Measurements from ENCODE around the gene SPATS2. TPM values are rescaled to one million over a fixed set of nuclear protein-coding genes. Genes with fewer than 3 reads are reported as not detected.

Gene SPATS2
- total RNA-seq, 1 experiment from 2014 or later, result 74.2 TPM

DNA sequence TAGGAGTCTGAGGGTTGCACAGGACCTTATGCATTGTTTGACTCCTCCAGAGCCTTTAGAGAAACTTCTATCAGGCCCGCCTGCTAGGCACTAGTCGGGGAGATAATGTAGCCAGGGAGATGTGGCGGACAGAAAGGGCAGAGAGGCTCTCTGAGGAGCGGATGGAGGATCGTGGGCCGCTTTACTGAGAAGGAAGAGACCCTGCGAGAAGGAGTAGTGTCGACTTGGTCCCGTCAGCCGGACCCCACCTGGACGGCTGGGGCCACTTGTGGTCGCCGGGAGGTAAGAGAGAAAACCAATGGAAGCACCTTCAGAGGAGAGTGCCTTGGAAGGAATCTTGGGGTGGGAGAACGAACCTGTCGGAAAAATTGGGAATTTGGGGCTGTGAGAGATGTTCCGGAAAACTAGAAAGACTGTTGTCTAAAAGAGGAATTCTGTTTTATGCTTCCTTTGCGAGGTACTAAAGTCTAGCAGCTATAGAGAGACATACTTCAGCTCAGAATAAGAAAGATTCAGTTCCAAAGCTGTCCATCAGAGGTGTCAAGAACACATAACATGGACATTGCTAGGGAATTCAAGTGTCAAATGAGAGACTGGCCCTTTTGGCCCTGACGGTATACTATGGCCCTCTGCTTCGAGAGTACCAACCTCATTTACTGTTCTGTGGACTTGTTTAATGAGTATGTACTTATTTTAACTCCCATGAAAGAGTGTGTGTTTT is 201.3 kb downstream of the SPATS2 start:
- Histone ChIP-seq H3K9me3 (ENCODE audit: control insufficient read depth in 1 of 2, insufficient read depth in 1 of 2, low read depth in 1 of 2, low read length in 2 of 2) (no peaks in the 10 kb centered on the region), H3K4me2 (ENCODE audit: low read length) (peak overlapping the region; percentile 81), H4K20me1 (ENCODE audit: insufficient read depth) (no peaks in the 10 kb centered on the region), H3K79me2 (ENCODE audit: insufficient read depth, low read length) (peaks cover 67% of the 10 kb centered on the region), H3K9ac (ENCODE audit: low read length) (peak overlapping the region; percentile 95), H3K27ac (ENCODE audit: low read depth, low read length) (peak overlapping the region; percentile 67), H3K4me3 (replicated peaks in 1 of 2; ENCODE audit: low read depth in 1 of 2, low read length in 2 of 2) (peak overlapping the region; percentile 98 to 100), H2AFZ (ENCODE audit: low read depth, low read length, poor library complexity, severe bottlenecking) (peak overlapping the region; percentile 13), H3K27me3 (ENCODE audit: insufficient read depth, low read length) (no peaks in the 10 kb centered on the region), H3K9me2 (ENCODE audit: insufficient read depth) (no peaks in the 10 kb centered on the region), H3K4me1 (ENCODE audit: control insufficient read depth in 1 of 2, insufficient read depth in 2 of 2, low read length in 2 of 2) (peaks cover 8 to 15% of the 10 kb centered on the region in 2 experiments; a peak in 3 of 4 replicates), H3K36me3 (ENCODE audit: control insufficient read depth in 1 of 2, insufficient read depth in 2 of 2, low read length in 2 of 2) (peaks cover 4 to 20% of the 10 kb centered on the region in 2 experiments; a peak in 3 of 4 replicates)
- RAD21 ChIA-PET (ENCODE audit: low non-redundant PET in 1 of 2, low total read pairs in 2 of 2, uncharacterized antibody in 2 of 2, unreplicated experiment in 2 of 2), result interaction anchor here (0.6 to 0.7 kb wide), 2 partner anchors 85 to 211 kb away, joined by 4 to 7 read pairs; no protein-coding TSS in a partner anchor
- DNase-seq (ENCODE audit: low read depth, low spot score) (peak; percentile 13), ATAC-seq (peak; percentile 52)
- BruUV-seq (replicated peaks), result TSS peak; percentile 69
- CTCF ChIA-PET, result interaction anchor here (3.2 kb wide), 1 partner anchor 12 kb away, joined by 15 read pairs; no protein-coding TSS in a partner anchor
- POLR2A ChIA-PET, result no interaction called here
- TF ChIP-seq POLR2A (IDR thresholded peaks at IDR 0.05; ENCODE audit: borderline replicate concordance, extremely low read depth, insufficient read depth, insufficient read length), result no peak
- intact Hi-C loops (cut with micrococcal nuclease), result loop anchor here (5.0 kb wide), 1 partner anchor 211 kb away; no protein-coding TSS in a partner anchor

Other genes starting within 250 kb of the SPATS2 start
- 1,628 TPM for gene TUBA1B, start 236.1 kb upstream of the SPATS2 start, total RNA-seq (2021; ENCODE audit: unreplicated experiment)
- 24.1 TPM for gene TUBA1A, start 178.4 kb upstream of the SPATS2 start, total RNA-seq (2021; ENCODE audit: unreplicated experiment)
- gene TUBA1C, start 102.4 kb upstream of the SPATS2 start, total RNA-seq (2021; ENCODE audit: unreplicated experiment), result 571 TPM
- 6.7 TPM for gene PRPH, start 72.3 kb upstream of the SPATS2 start, total RNA-seq (2021; ENCODE audit: unreplicated experiment)
- 99.1 TPM for gene TROAP, start 44.2 kb upstream of the SPATS2 start, total RNA-seq (2021; ENCODE audit: unreplicated experiment)
- 8.1 TPM for gene C1QL4, start 30.3 kb upstream of the SPATS2 start, total RNA-seq (2021; ENCODE audit: unreplicated experiment)
- gene DNAJC22, start 20.6 kb upstream of the SPATS2 start, total RNA-seq (2021; ENCODE audit: unreplicated experiment), result 27.7 TPM
- 35.3 TPM for gene KCNH3, start 171.6 kb downstream of the SPATS2 start, total RNA-seq (2021; ENCODE audit: unreplicated experiment)
- gene MCRS1, start 200.7 kb downstream of the SPATS2 start, total RNA-seq (2021; ENCODE audit: unreplicated experiment), result 91.9 TPM
- gene FAM186B, start 238.2 kb downstream of the SPATS2 start, total RNA-seq (2021; ENCODE audit: unreplicated experiment), result 0.42 TPM